Measurements from ENCODE around the gene FRS3. TPM values are rescaled to one million over a fixed set of nuclear protein-coding genes. Genes with fewer than 3 reads are reported as not detected.
A peak's percentile ranks its signal among the peaks of the same experiment; 100 is the strongest.

The FRS3 gene
- total and polyA plus RNA-seq, 2 of the 13 experiments (the other 11 are each of a cell fraction or from before 2014, with no cell fraction given), result 3.0 to 7.4 TPM

- TF ChIP-seq, protein P1, sequence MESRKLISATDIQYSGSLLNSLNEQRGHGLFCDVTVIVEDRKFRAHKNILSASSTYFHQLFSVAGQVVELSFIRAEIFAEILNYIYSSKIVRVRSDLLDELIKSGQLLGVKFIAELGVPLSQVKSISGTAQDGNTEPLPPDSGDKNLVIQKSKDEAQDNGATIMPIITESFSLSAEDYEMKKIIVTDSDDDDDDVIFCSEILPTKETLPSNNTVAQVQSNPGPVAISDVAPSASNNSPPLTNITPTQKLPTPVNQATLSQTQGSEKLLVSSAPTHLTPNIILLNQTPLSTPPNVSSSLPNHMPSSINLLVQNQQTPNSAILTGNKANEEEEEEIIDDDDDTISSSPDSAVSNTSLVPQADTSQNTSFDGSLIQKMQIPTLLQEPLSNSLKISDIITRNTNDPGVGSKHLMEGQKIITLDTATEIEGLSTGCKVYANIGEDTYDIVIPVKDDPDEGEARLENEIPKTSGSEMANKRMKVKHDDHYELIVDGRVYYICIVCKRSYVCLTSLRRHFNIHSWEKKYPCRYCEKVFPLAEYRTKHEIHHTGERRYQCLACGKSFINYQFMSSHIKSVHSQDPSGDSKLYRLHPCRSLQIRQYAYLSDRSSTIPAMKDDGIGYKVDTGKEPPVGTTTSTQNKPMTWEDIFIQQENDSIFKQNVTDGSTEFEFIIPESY (CRISPR knock-in tag; IDR thresholded peaks at IDR 0.05), result peak; percentile 96
- TF ChIP-seq NR2C2 (CRISPR knock-in tag; IDR thresholded peaks at IDR 0.05; ENCODE audit: borderline replicate concordance) (0 out of 2 replicates have a peak, but pooled peaks have one; percentile 4), RBFOX2 (IDR thresholded peaks at IDR 0.05; ENCODE audit: low read depth, low read length) (peak; percentile 56), HNRNPL (IDR thresholded peaks at IDR 0.05; ENCODE audit: low read depth, low read length) (peak; percentile 65; the same call in 1 of the 2 replicates), ZBTB38 (CRISPR knock-in tag; IDR thresholded peaks at IDR 0.05) (peak; percentile 50; the same call in 1 of the 2 replicates), HOXA3 (CRISPR knock-in tag; IDR thresholded peaks at IDR 0.05) (no peak), NRL (CRISPR knock-in tag; IDR thresholded peaks at IDR 0.05; ENCODE audit: borderline replicate concordance) (peak; percentile 65), RARA (CRISPR knock-in tag; IDR thresholded peaks at IDR 0.05) (peak; percentile 46; the same call in 1 of the 2 replicates), ZNF768 (CRISPR knock-in tag; IDR thresholded peaks at IDR 0.05) (peak; percentile 74; the same call in 1 of the 2 replicates), MAF1 (CRISPR knock-in tag; IDR thresholded peaks at IDR 0.05; ENCODE audit: borderline replicate concordance) (0 out of 2 replicates have a peak, but pooled peaks have one; percentile 37)
- TF ChIP-seq, protein P2, sequence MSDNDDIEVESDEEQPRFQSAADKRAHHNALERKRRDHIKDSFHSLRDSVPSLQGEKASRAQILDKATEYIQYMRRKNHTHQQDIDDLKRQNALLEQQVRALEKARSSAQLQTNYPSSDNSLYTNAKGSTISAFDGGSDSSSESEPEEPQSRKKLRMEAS (IDR thresholded peaks at IDR 0.05), result 0 out of 2 replicates have a peak, but pooled peaks have one; percentile 27
These were observed 35.4 kb downstream of the FRS3 start (continued) for GRCh38 chr6:41744236-41744787.
